DND-41 (cell line): Measurements from ENCODE around the gene AVP.
"Not testable (repeated sequence)": the region's sequence is repeated elsewhere in the genome, so short reads cannot be mapped to it uniquely, and the experiment has no call there.

ENCODE experiments used
- ATAC-seq: fragments of 200-7000 bp; cut with Tn5 transposase; 3 replicates; pipeline ENCODE4 v1.9.1; 2021; ENCODE audit warnings: low read depth; ENCODE audit not compliant: insufficient read depth
- DNase-seq: peaks from one replicate; pipeline ENCODE4 v3.0.0-alpha.2; 2020
- H2AFZ ChIP-seq: 2 replicates; pipeline ENCODE4 v1.6.0; 2012; ENCODE audit warnings: low read depth, low read length
- H3K27ac ChIP-seq: 2 replicates; pipeline ENCODE4 v1.5.1; 2012; ENCODE audit warnings: low read length, inconsistent platforms
- H3K27me3 ChIP-seq: fragments of 200-600 bp; sonication (generic); 2 replicates; pipeline ENCODE4 v1.6.0; 2012; ENCODE audit warnings: low read length, mild to moderate bottlenecking, inconsistent platforms; ENCODE audit not compliant: insufficient read depth, poor library complexity
- H3K36me3 ChIP-seq: 2 replicates; pipeline ENCODE4 v1.5.1; 2012; ENCODE audit warnings: low read length, inconsistent platforms; ENCODE audit not compliant: insufficient read depth
- H3K4me1 ChIP-seq: 2 replicates; pipeline ENCODE4 v1.5.1; 2012; ENCODE audit warnings: mild to moderate bottlenecking, low read length; ENCODE audit not compliant: insufficient read depth
- H3K4me2 ChIP-seq: 2 replicates; pipeline ENCODE4 v1.6.0; 2012; ENCODE audit warnings: mild to moderate bottlenecking, moderate library complexity, low read length, inconsistent platforms; ENCODE audit not compliant: insufficient read depth
- H3K4me3 ChIP-seq, 2 experiments: fragments of 200-600 bp in 1 of 2; shearing (Covaris generic) in 1 of 2; 2 replicates each; pipeline ENCODE4 v1.5.1; 2012 to 2016; ENCODE audit warnings: inconsistent platforms in 2 of 2, low read length in 2 of 2, mild to moderate bottlenecking in 2 of 2, low read depth in 1 of 2, moderate library complexity in 1 of 2
- H3K79me2 ChIP-seq: 2 replicates; pipeline ENCODE4 v1.6.0; 2012; ENCODE audit warnings: low read length, inconsistent platforms; ENCODE audit not compliant: insufficient read depth
- H3K9ac ChIP-seq: 2 replicates; pipeline ENCODE4 v1.6.0; 2012; ENCODE audit warnings: low read depth, mild to moderate bottlenecking, inconsistent platforms, low read length, moderate library complexity
- H3K9me3 ChIP-seq: 2 replicates; pipeline ENCODE4 v1.5.1; 2012; ENCODE audit warnings: low read length, moderate library complexity, mild to moderate bottlenecking, inconsistent platforms; ENCODE audit not compliant: insufficient read depth, severe bottlenecking
- H4K20me1 ChIP-seq: 2 replicates; pipeline ENCODE4 v1.6.0; 2012; ENCODE audit warnings: low read length; ENCODE audit not compliant: insufficient read depth
- CTCF ChIP-seq: IDR thresholded peaks from 2 replicates; pipeline ENCODE4 v1.5.1; 2012; ENCODE audit warnings: borderline replicate concordance, low read length, moderate library complexity, mild to moderate bottlenecking; ENCODE audit not compliant: poor library complexity, severe bottlenecking; ENCODE audit errors: extremely low read depth
- EZH2 ChIP-seq: IDR thresholded peaks from 3 replicates; pipeline ENCODE4 v1.6.1; 2012; ENCODE audit warnings: borderline replicate concordance, low read depth, mild to moderate bottlenecking, moderate library complexity, low read length, inconsistent platforms; ENCODE audit not compliant: severe bottlenecking

Gene AVP

GRCh38 chr20:3074812-3075211, 9.7 kb downstream of the AVP start:
- ATAC-seq (no peak), DNase-seq (no peak)
- no peaks in the 10 kb centered on the region for H3K9me3 ChIP-seq
- peaks cover 3% of the 10 kb centered on the region for H3K27me3 ChIP-seq
- H3K79me2 ChIP-seq: no peaks in the 10 kb centered on the region
- H4K20me1 ChIP-seq: no peaks in the 10 kb centered on the region
- no peak overlapping the region for H2AFZ ChIP-seq
- H3K36me3 ChIP-seq: no peaks in the 10 kb centered on the region
- H3K4me1 ChIP-seq: no peaks in the 10 kb centered on the region
- H3K4me2 ChIP-seq: no peak overlapping the region
- no peak overlapping the region for H3K9ac ChIP-seq
- TF ChIP-seq EZH2: no peak
- no peak for TF ChIP-seq CTCF
- H3K4me3 ChIP-seq: no peak overlapping the region
- no peak overlapping the region for H3K27ac ChIP-seq

- not testable (repeated sequence) for H3K4me2 ChIP-seq, H3K27me3 ChIP-seq
Observed at GRCh38 chr20:3073251-3073643, 11.3 kb downstream of the AVP start.

GRCh38 chr20:3072530-3073250, 11.8 kb downstream of the AVP start:
- Histone ChIP-seq H3K79me2 (no peaks in the 10 kb centered on the region), H3K27ac (no peak overlapping the region), H3K9me3 (no peaks in the 10 kb centered on the region), H3K9ac (no peak overlapping the region), H3K36me3 (no peaks in the 10 kb centered on the region), H3K27me3 (no peaks in the 10 kb centered on the region), H2AFZ (no peak overlapping the region), H3K4me3 (no peak overlapping the region), H3K4me1 (no peaks in the 10 kb centered on the region), H4K20me1 (no peaks in the 10 kb centered on the region), H3K4me2 (no peak overlapping the region)
- TF ChIP-seq EZH2: no peak
- TF ChIP-seq CTCF: no peak
- ATAC-seq (no peak), DNase-seq (no peak)

More at GRCh38 chr20:3073251-3073643, 11.3 kb downstream of the AVP start:
- H3K79me2 ChIP-seq, H3K9ac ChIP-seq, H3K36me3 ChIP-seq, H3K27ac ChIP-seq, H3K9me3 ChIP-seq, H4K20me1 ChIP-seq, H3K4me1 ChIP-seq, ATAC-seq, H3K4me3 ChIP-seq, DNase-seq, H2AFZ ChIP-seq: not testable (repeated sequence)

- no peaks in the 10 kb centered on the region for H3K9me3 ChIP-seq
- no peak for ATAC-seq
- no peak for DNase-seq
- no peaks in the 10 kb centered on the region for H3K79me2 ChIP-seq
- no peak within 1 kb of the TSS for H2AFZ ChIP-seq
- no peaks in the 10 kb centered on the region for H3K4me1 ChIP-seq
- no peak within 1 kb of the TSS for H3K9ac ChIP-seq
- H3K4me3 ChIP-seq: no peak within 1 kb of the TSS
- H3K27me3 ChIP-seq: no peaks in the 10 kb centered on the region
- TF ChIP-seq CTCF (no peak), EZH2 (no peak)
- H3K27ac ChIP-seq: no peak within 1 kb of the TSS
- no peak within 1 kb of the TSS for H3K4me2 ChIP-seq
- no peaks in the 10 kb centered on the region for H4K20me1 ChIP-seq
- H3K36me3 ChIP-seq: no peaks in the 10 kb centered on the region
Observed at GRCh38 chr20:3071610-3072529, 12.7 kb downstream of the AVP start, which contains the start of gene OXT. TSS of gene OXT (plus strand) at chr20:3071620. CDS start at chr20:3071656, 36 bp downstream.
